Mesendoderm (in vitro differentiated cells): ENCODE results near the gene C5AR2.

Source experiments
- DNase-seq: peaks from one replicate; pipeline ENCODE4 v3.0.0; 2013
- H2AK5ac ChIP-seq: 2 replicates; pipeline ENCODE4 v1.6.1; 2013; ENCODE audit warnings: low read length, inconsistent platforms
- H2BK120ac ChIP-seq: 2 replicates; pipeline ENCODE4 v1.6.1; 2013; ENCODE audit warnings: low read depth, mild to moderate bottlenecking, low read length, moderate library complexity, mixed read lengths
- H2BK15ac ChIP-seq: replicated peaks from 2 replicates; pipeline ENCODE4 v1.6.1; 2013; ENCODE audit warnings: low read depth, mild to moderate bottlenecking, moderate library complexity
- H2BK5ac ChIP-seq: 2 replicates; pipeline ENCODE4 v1.6.1; 2013; ENCODE audit warnings: low read length, inconsistent platforms
- H3K18ac ChIP-seq: 2 replicates; pipeline ENCODE4 v1.6.1; 2013; ENCODE audit warnings: mild to moderate bottlenecking, low read length, mixed read lengths
- H3K23ac ChIP-seq: one replicate; pipeline ENCODE4 v1.6.1; 2013; ENCODE audit warnings: low read length
- H3K27ac ChIP-seq: 2 replicates; pipeline ENCODE4 v1.5.1; 2013; ENCODE audit warnings: low read depth, mild to moderate bottlenecking, inconsistent platforms, low read length, moderate library complexity
- H3K27me3 ChIP-seq: 2 replicates; pipeline ENCODE4 v1.6.1; 2013; ENCODE audit warnings: low read length, control low read depth, mild to moderate bottlenecking, inconsistent platforms; ENCODE audit not compliant: insufficient read depth, poor library complexity
- H3K36me3 ChIP-seq: 2 replicates; pipeline ENCODE4 v1.6.1; 2013; ENCODE audit warnings: low read length, inconsistent platforms; ENCODE audit not compliant: control insufficient read depth, insufficient read depth
- H3K4ac ChIP-seq: one replicate; pipeline ENCODE4 v1.6.1; 2013; ENCODE audit warnings: low read depth, mild to moderate bottlenecking, low read length, moderate library complexity
- H3K4me1 ChIP-seq: 2 replicates; pipeline ENCODE4 v1.6.1; 2013; ENCODE audit warnings: low read depth, low read length, inconsistent platforms; ENCODE audit not compliant: control insufficient read depth
- H3K4me2 ChIP-seq: 2 replicates; pipeline ENCODE4 v1.6.1; 2013; ENCODE audit warnings: low read length
- H3K4me3 ChIP-seq: 2 replicates; pipeline ENCODE4 v1.5.1; 2013; ENCODE audit warnings: mild to moderate bottlenecking, low read length
- H3K56ac ChIP-seq: one replicate; pipeline ENCODE4 v1.6.1; 2013; ENCODE audit warnings: low read length
- H3K79me1 ChIP-seq: 2 replicates; pipeline ENCODE4 v1.6.1; 2013; ENCODE audit warnings: low read length, inconsistent platforms
- H3K79me2 ChIP-seq: 2 replicates; pipeline ENCODE4 v1.6.1; 2013; ENCODE audit warnings: mild to moderate bottlenecking, low read length; ENCODE audit not compliant: control insufficient read depth, insufficient read depth
- H3K9ac ChIP-seq: 2 replicates; pipeline ENCODE4 v1.6.1; 2013; ENCODE audit warnings: low read length, inconsistent platforms
- H4K5ac ChIP-seq: one replicate; pipeline ENCODE4 v1.6.1; 2013; ENCODE audit warnings: low read length
- H4K8ac ChIP-seq: one replicate; pipeline ENCODE4 v1.6.1; 2013; ENCODE audit warnings: low read depth, mild to moderate bottlenecking, control low read depth, low read length, moderate library complexity
- WGBS: extraction: QIAGEN DNeasy Blood & Tissue Kit; methylation state at CpG from one replicate; pipeline ENCODE4 v1.1.7; 2013; ENCODE audit warnings: low lambda C conversion rate, missing lambda C conversion rate; ENCODE audit not compliant: insufficient coverage; ENCODE audit errors: extremely low coverage; 5-methylcytosine and 5-hydroxymethylcytosine counted together

Gene C5AR2

DNA sequence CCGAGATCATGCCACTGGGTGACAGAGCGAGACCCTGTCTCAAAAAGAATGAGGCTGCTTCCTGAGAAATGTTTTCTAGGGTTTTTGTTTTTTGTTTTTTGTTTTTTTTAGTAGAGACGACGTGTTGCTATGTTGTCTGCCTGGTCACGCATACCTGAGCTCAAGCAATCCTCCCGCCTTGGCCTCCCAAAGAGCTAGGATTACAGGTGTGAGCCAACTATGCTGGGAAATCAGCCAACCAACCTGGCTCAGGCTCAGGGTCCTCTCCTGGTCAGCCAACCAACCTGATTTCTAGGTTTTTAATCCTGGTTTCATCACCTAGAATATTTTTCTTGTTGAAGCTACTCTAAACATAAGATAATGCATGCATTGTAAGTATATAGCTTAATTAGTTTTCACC is 24.9 kb downstream of the C5AR2 start:
- Histone ChIP-seq H3K79me1 (peaks cover 13% of the 10 kb centered on the region), H3K27me3 (no peaks in the 10 kb centered on the region), H3K4me1 (no peaks in the 10 kb centered on the region), H3K4ac (no peak overlapping the region), H3K27ac (no peak overlapping the region), H2BK5ac (no peak overlapping the region), H3K9ac (no peak overlapping the region), H3K79me2 (peaks cover 14% of the 10 kb centered on the region), H4K5ac (no peak overlapping the region), H3K23ac (no peak overlapping the region), H4K8ac (no peak overlapping the region), H3K36me3 (peaks cover 22% of the 10 kb centered on the region), H2AK5ac (no peak overlapping the region), H3K56ac (no peak overlapping the region), H2BK15ac (no peak overlapping the region), H3K18ac (no peak overlapping the region), H2BK120ac (no peak overlapping the region), H3K4me3 (no peak overlapping the region), H3K4me2 (no peak overlapping the region)
- no CpG with 5 or more reads among the region's 6 CpGs for WGBS
- no peak for DNase-seq

GRCh38 chr19:47357788-47358680 is 26.1 kb downstream of the C5AR2 start:
- Histone ChIP-seq H2BK5ac (no peak overlapping the region), H2BK120ac (no peak overlapping the region), H3K79me1 (peaks cover 8% of the 10 kb centered on the region), H3K18ac (no peak overlapping the region), H4K8ac (no peak overlapping the region), H3K23ac (no peak overlapping the region), H2BK15ac (no peak overlapping the region), H3K36me3 (peaks cover 21% of the 10 kb centered on the region), H3K4me3 (no peak overlapping the region), H3K4me2 (no peak overlapping the region), H3K4ac (no peak overlapping the region), H3K56ac (no peak overlapping the region), H2AK5ac (no peak overlapping the region), H3K9ac (no peak overlapping the region), H3K27ac (no peak overlapping the region), H3K79me2 (peaks cover 7% of the 10 kb centered on the region), H4K5ac (no peak overlapping the region), H3K4me1 (no peaks in the 10 kb centered on the region), H3K27me3 (no peaks in the 10 kb centered on the region)
- no CpG with 5 or more reads among the region's 28 CpGs for WGBS
- peak; percentile 52 for DNase-seq

DNA sequence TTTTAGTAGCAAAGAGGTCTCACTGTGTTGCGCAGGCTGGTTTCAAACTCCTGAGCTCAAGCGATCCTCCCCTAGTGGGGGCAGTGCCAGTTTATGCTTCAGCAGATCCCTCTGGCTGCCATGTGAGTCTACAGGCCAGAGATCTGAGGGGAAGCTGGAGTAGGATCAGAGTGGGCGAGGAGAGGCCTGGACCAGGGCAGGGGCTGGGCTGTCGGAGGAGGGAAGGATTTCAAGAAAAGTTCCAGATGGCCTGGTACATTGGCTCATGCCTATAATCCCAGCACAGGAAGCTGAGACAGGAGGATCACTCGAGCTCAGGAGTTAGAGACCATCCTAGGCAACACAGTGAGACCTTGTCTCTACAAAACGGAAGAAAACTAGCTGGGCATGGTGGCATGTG is 27.0 kb downstream of the C5AR2 start:
- Histone ChIP-seq H3K23ac (no peak overlapping the region), H3K79me2 (peaks cover 2% of the 10 kb centered on the region), H4K8ac (no peak overlapping the region), H3K56ac (no peak overlapping the region), H3K18ac (no peak overlapping the region), H3K4ac (no peak overlapping the region), H2BK5ac (no peak overlapping the region), H3K4me3 (no peak overlapping the region), H3K4me1 (no peaks in the 10 kb centered on the region), H3K4me2 (no peak overlapping the region), H2BK15ac (no peak overlapping the region), H4K5ac (no peak overlapping the region), H3K79me1 (peaks cover 4% of the 10 kb centered on the region), H3K9ac (no peak overlapping the region), H2AK5ac (no peak overlapping the region), H3K27me3 (no peaks in the 10 kb centered on the region), H2BK120ac (no peak overlapping the region), H3K36me3 (peaks cover 19% of the 10 kb centered on the region), H3K27ac (no peak overlapping the region)
- WGBS, result no CpG with 5 or more reads among the region's 6 CpGs
- DNase-seq, result no peak

- no peak for DNase-seq
- Histone ChIP-seq H3K4me1 (no peaks in the 10 kb centered on the region), H4K8ac (no peak overlapping the region), H2AK5ac (no peak overlapping the region), H3K27ac (no peak overlapping the region), H2BK120ac (no peak overlapping the region), H3K27me3 (no peaks in the 10 kb centered on the region), H2BK5ac (no peak overlapping the region), H3K18ac (no peak overlapping the region), H3K4ac (no peak overlapping the region), H3K9ac (no peak overlapping the region), H3K56ac (no peak overlapping the region), H3K79me2 (no peaks in the 10 kb centered on the region), H3K4me2 (no peak overlapping the region), H3K4me3 (no peak overlapping the region), H2BK15ac (no peak overlapping the region), H3K79me1 (peaks cover under 1% of the 10 kb centered on the region), H3K23ac (no peak overlapping the region), H3K36me3 (peaks cover 25% of the 10 kb centered on the region), H4K5ac (no peak overlapping the region)
- WGBS, result no CpG with 5 or more reads among the region's 21 CpGs
These were observed 30.3 kb downstream of the C5AR2 start for GRCh38 chr19:47362321-47362720.

DNA sequence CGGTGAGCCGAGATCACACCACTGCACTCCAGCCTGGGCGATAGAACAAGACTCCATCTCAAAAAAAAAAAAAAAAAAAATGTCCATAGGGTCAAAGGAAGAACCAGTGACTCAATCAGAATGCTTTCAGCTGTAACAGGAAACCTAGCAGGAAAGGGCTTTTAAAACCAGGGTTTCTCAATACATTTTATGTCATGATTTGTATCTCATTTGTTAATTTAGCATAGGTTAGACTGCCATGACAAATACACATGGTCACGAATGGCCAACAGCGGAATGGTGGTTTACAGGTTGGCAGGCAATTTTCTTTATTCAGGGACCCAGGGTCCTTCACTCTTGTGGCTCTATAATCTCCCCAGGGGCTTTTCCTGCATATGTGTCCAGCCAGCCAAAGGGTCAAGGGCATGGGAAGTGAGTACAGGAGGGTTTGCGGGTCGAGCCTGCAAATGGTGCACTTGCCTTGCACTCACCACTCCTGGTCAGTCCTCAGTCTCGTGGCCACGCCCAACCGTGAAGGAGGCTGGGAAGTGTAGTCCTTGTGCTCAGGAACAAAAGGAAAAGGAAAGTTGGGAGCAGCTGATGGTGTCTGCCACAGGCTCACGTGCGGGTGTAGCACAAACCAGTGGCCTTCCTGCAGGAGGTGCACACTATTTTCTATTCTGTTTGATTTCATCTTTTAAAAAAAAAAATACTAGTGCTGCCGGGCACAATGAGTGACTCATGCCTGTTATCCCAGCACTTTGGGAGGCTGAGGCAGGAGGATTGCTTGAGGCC is 32.0 kb downstream of the C5AR2 start:
- no peak overlapping the region for H3K4me3 ChIP-seq
- H2BK120ac ChIP-seq, result no peak overlapping the region
- H3K79me2 ChIP-seq, result no peaks in the 10 kb centered on the region
- WGBS, result no CpG with 5 or more reads among the region's 13 CpGs
- H3K18ac ChIP-seq, result no peak overlapping the region
- H2BK5ac ChIP-seq, result no peak overlapping the region
- H3K56ac ChIP-seq, result no peak overlapping the region
- H3K9ac ChIP-seq, result no peak overlapping the region
- no peak overlapping the region for H4K8ac ChIP-seq
- peaks cover 18% of the 10 kb centered on the region for H3K36me3 ChIP-seq
- H4K5ac ChIP-seq, result no peak overlapping the region
- no peak overlapping the region for H3K4me2 ChIP-seq
- no peaks in the 10 kb centered on the region for H3K79me1 ChIP-seq
- no peak overlapping the region for H3K4ac ChIP-seq
- peak; percentile 61 for DNase-seq
- no peak overlapping the region for H2AK5ac ChIP-seq
- H3K27ac ChIP-seq, result no peak overlapping the region
- no peaks in the 10 kb centered on the region for H3K4me1 ChIP-seq
- no peak overlapping the region for H3K23ac ChIP-seq
- H3K27me3 ChIP-seq, result no peaks in the 10 kb centered on the region
- no peak overlapping the region for H2BK15ac ChIP-seq
